OCI-LY7 (cell line): Measurements from ENCODE around the gene ADCY7.

Source experiments
- CTCF ChIP-seq: fragments of 200-600 bp; sonication (generic); conservative IDR thresholded peaks from 2 replicates; pipeline ENCODE4 v1.5.1; 2014; ENCODE audit warnings: mild to moderate bottlenecking, antibody characterized with exemption, low read length, moderate library complexity, mixed read lengths
- EZH2phosphoT487 ChIP-seq: fragments of 200-600 bp; sonication (generic); IDR thresholded peaks from 2 replicates; pipeline ENCODE4 v1.6.1; 2018; ENCODE audit warnings: low read depth, borderline replicate concordance, mild to moderate bottlenecking, mixed run types, antibody characterized with exemption, low read length, moderate library complexity, mixed read lengths

- TF ChIP-seq EZH2phosphoT487: no peak
- no peak for TF ChIP-seq CTCF
These were observed 48.3 kb downstream of the ADCY7 start for GRCh38 chr16:50314665-50315064.
